Brain pericyte (primary cell): Measurements from ENCODE around the gene MPPED1.

ENCODE experiments used
- DNase-seq: peaks from one replicate; pipeline ENCODE4 v3.0.0-alpha.2; 2012; ENCODE audit warnings: low read depth, low spot score

The MPPED1 gene

DNA sequence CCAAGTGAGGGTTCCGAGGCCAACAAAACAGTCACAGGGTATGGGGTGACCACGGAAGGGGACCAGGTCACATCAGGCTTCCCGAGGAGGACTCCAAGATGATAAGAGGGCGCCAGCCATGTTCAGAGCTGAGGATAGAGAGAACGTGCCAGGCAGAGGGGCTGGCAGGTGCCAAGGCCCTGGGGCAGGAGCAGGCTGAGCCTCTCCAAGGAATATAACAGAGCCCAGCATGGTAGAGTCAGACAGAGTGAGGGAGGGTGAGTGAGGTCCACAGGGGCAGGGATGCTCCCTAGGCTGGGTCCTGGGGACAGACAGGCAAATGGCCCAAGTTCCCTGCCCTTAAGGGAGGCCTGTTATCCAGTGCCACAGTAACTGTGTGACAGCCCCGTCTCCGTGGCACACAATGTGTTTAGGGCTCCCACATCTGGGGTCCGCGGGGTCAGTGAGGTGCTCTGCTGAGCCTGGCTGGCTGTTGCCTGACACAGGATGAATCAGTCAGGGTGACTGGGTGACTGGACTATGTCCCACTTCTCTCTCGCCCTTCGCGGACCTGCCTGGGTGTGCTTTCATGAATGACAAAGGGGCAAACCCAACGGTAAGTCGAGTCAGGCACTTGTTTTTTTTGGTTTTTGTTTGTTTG is 105.3 kb downstream of the MPPED1 start:
- no peak for DNase-seq

DNA sequence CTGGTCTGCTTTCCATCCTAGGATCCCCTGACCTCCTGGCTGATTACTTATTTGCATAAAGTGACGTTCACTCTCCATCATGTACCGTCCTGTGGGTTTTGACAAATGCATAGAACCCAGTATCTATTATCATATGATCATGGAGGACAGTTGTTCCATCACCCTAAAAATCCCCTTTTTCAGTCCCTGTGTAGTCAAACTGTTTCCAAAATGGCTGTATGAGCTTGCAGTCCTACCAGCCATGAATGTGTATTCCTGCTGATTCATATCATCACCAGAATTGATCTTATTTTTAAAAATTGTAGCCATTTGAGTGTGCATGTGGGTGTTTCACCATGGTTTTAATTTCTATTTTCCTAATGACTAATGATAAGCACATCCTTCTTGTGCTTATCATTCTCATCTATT is 108.8 kb downstream of the MPPED1 start:
- no peak for DNase-seq

DNA sequence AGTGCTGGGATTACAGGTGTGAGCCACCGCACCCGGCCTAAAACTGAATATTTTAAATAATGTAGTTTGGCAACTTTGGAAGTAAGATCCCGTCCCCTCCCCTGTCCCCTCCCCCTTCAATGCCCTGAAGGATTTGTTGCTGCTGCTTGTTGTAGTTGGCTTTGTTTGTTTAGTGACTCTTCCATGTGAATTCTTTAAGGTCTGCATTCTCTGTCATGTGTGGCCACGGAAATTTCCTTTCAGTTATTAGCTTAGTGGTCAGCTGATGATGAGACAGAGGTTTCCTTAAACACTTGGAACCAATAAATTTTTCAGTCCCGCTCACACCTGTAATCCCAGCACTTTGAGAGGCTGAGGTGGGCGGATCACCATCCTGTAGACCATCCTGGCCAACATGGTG is 109.9 kb downstream of the MPPED1 start:
- no peak for DNase-seq

- no peak for DNase-seq
These were observed 114.4 kb downstream of the MPPED1 start for GRCh38 chr22:43526117-43526655.

GRCh38 chr22:43526946-43527345 is 115.1 kb downstream of the MPPED1 start:
- DNase-seq: no peak

- DNase-seq: no peak
These were observed 117.0 kb downstream of the MPPED1 start for GRCh38 chr22:43528601-43529360.

GRCh38 chr22:43529461-43529860 is 117.6 kb downstream of the MPPED1 start:
- no peak for DNase-seq

GRCh38 chr22:43529934-43530333 is 118.1 kb downstream of the MPPED1 start:
- DNase-seq: no peak

GRCh38 chr22:43530349-43531201 is 118.8 kb downstream of the MPPED1 start:
- no peak for DNase-seq

GRCh38 chr22:43531651-43532050 is 119.8 kb downstream of the MPPED1 start:
- no peak for DNase-seq

DNA sequence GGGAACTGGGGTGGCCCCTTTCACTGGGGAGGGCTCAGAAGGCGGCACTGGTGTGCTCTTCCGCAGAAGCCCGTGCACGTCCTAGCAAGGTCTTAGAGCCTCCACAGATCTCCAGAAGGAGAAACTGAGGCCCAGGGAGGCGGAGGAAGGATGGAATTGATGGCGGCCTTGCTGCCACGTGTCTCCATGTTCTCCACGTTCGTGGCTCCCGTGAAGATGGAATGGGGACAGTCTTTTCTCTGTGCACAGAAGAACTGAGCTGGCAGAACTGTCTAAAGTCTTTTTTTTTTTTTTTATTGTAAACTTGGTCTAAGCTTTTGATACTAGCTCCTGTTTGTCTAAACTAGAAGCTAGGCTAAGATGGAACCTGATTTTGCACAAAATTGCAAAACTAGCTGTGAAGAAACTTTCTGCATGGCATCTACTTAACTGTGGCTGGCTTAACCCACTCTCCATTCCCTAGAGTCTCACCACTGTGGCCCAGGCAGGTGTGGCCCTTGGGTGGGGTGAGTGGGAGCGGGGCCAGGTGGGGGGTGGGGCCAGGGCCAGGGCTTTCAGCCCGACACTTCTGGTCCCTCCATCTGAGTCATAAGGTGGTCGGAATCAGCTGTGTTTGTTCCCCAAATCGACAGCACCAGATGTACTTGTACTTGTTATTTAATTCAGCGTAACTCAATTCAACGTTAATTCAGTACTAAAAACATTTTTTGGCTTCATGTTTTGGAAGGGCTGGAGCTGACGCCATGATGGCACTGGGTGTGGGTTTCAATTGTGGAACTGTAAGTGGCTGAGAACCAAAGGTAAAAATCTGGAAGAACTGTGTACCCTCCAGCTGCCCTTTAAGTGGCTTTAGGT is 120.7 kb downstream of the MPPED1 start:
- DNase-seq: no peak

GRCh38 chr22:43533156-43533530 is 121.3 kb downstream of the MPPED1 start:
- no peak for DNase-seq

GRCh38 chr22:43533656-43534428 is 122.0 kb downstream of the MPPED1 start:
- no peak for DNase-seq

GRCh38 chr22:43534916-43535315 is 123.1 kb downstream of the MPPED1 start:
- DNase-seq: no peak

DNA sequence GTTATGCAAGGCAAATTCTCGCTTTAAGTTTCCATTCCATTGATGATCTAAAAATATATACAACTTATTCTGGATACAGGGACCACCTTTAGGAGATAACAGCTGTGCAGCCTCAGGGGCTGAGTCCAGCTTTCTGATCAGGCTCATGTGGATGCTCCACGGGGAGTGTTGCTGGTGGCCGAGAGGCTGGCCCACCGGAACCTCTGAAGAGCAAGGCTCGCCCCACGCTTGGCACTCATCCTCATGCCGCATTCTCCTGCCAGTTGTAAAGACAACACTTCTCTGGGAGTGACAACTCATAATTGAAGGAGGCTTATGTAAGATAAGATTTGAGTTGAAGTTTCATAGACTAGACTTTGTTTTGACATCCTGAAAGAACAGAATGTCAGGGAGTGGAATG is 123.5 kb downstream of the MPPED1 start:
- no peak for DNase-seq

- DNase-seq: no peak
These were observed 123.9 kb downstream of the MPPED1 start for GRCh38 chr22:43535741-43536140.

- DNase-seq: no peak
These were observed 125.3 kb downstream of the MPPED1 start for GRCh38 chr22:43537019-43537585.

- DNase-seq: no peak
These were observed 128.0 kb downstream of the MPPED1 start for GRCh38 chr22:43539572-43540528.

DNA sequence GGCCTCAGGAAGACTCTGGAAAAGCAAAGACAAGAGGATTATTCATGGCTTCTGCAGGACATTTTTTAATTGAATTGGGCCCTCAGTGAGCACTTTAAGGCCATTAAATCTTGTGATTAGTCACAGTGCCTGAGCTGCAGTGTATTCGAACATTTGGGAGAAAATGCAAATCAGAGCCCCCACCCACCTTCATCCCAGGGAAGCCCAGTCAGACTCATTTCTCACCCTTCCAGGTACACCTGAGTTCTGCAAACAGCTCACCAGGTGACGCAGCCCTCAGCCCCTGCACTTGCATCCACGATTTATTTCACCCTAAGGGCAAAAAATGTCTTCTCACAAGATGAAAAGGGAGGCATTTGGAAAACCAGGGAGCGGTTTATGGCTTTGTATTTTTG is 128.7 kb downstream of the MPPED1 start:
- no peak for DNase-seq
